Keratinocyte (primary cell): ENCODE data around the gene CACNA1B.

Source experiments
- EZH2 ChIP-seq: IDR thresholded peaks from one replicate; pipeline ENCODE4 v1.6.1; 2012; ENCODE audit warnings: inconsistent platforms, mild to moderate bottlenecking, low read length, moderate library complexity
- TF ChIP-seq, protein P1 (sequence below), 3 experiments: IDR thresholded peaks in 1 of 3; conservative IDR thresholded peaks in 1 of 3; optimal IDR thresholded peaks in 1 of 3; 2 replicates in 2 of 3; 3 replicates in 1 of 3; pipeline versions ENCODE3 to v1.5.1; 2011; ENCODE audit warnings: low read length in 3 of 3, mild to moderate bottlenecking in 3 of 3, moderate library complexity in 2 of 3, control low read depth in 1 of 3, inconsistent platforms in 1 of 3; ENCODE audit not compliant: insufficient read depth in 2 of 3; ENCODE audit errors: extremely low read depth in 1 of 3

DNA sequence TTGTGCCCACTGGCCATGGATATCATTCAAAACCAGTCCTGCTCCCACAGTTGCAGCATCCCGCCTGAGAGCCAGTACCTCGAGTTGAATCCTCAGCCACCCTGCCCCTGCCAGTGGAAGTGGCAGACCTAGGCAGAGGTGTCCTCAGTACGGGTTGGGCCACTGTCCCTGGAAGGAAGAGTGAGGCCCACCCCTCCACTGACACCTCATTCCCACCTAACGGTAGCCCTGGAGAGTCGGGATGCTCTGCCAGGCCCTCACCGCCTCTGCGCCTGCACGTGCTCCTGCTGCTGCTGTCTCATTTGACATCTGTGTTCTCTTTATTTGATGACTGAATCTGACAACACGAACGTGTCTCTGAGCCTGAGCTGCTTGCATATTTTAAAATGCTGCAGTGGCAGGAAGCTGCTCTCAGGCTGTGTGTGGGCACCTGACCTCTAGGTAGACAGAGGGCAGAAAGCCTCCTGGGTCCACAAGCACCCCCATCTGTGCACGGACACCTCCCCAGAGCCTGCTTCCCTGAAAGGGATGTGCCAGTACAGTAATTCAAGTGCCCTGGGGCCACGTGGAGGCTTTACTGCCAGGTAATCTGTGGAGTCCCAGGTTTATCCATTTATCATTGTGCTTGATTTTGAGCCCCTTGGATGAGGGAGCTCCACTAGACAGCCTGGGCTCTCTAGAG is 194.7 kb downstream of the CACNA1B start:
- TF ChIP-seq, protein P1, sequence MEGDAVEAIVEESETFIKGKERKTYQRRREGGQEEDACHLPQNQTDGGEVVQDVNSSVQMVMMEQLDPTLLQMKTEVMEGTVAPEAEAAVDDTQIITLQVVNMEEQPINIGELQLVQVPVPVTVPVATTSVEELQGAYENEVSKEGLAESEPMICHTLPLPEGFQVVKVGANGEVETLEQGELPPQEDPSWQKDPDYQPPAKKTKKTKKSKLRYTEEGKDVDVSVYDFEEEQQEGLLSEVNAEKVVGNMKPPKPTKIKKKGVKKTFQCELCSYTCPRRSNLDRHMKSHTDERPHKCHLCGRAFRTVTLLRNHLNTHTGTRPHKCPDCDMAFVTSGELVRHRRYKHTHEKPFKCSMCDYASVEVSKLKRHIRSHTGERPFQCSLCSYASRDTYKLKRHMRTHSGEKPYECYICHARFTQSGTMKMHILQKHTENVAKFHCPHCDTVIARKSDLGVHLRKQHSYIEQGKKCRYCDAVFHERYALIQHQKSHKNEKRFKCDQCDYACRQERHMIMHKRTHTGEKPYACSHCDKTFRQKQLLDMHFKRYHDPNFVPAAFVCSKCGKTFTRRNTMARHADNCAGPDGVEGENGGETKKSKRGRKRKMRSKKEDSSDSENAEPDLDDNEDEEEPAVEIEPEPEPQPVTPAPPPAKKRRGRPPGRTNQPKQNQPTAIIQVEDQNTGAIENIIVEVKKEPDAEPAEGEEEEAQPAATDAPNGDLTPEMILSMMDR (optimal IDR thresholded peaks at IDR 0.05 in 1 of 3, IDR thresholded peaks at IDR 0.05 in 1 of 3, conservative IDR thresholded peaks at IDR 0.05 in 1 of 3; ENCODE audit: extremely low read depth in 1 of 3, insufficient read depth in 2 of 3, low read length in 3 of 3): no peak
- no peak for TF ChIP-seq EZH2
